Measurements from ENCODE around the gene NAALADL2.

DNA sequence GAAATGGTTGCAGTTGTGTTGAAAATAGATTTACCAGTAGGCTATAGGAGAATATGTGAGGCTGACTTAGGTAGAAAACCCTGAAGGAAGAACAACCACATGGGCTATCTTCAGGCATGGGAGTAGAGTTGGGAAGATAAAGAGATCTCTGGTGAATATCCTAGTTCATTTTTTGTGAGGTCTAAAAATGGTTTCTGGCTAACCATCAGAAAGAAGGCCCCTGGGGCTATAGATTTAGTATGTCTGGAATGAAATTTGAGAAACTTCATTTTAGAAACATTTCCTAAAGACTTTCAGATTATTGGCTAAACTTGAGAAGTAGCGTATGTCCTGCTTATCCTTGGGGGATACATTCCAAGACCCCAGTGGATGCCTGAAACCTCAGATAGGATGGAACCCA is 148.2 kb downstream of the NAALADL2 start:
- TF ChIP-seq, protein P1, sequence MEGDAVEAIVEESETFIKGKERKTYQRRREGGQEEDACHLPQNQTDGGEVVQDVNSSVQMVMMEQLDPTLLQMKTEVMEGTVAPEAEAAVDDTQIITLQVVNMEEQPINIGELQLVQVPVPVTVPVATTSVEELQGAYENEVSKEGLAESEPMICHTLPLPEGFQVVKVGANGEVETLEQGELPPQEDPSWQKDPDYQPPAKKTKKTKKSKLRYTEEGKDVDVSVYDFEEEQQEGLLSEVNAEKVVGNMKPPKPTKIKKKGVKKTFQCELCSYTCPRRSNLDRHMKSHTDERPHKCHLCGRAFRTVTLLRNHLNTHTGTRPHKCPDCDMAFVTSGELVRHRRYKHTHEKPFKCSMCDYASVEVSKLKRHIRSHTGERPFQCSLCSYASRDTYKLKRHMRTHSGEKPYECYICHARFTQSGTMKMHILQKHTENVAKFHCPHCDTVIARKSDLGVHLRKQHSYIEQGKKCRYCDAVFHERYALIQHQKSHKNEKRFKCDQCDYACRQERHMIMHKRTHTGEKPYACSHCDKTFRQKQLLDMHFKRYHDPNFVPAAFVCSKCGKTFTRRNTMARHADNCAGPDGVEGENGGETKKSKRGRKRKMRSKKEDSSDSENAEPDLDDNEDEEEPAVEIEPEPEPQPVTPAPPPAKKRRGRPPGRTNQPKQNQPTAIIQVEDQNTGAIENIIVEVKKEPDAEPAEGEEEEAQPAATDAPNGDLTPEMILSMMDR (conservative IDR thresholded peaks at IDR 0.05): no peak
- TF ChIP-seq ZFX (IDR thresholded peaks at IDR 0.05): no peak
